ENCODE data around the gene KDM4C. TPM values are rescaled to one million over a fixed set of nuclear protein-coding genes. Genes with fewer than 3 reads are reported as not detected.

The KDM4C gene
- total RNA-seq, 1 donor from 2014 or later: 26.6 TPM

DNA sequence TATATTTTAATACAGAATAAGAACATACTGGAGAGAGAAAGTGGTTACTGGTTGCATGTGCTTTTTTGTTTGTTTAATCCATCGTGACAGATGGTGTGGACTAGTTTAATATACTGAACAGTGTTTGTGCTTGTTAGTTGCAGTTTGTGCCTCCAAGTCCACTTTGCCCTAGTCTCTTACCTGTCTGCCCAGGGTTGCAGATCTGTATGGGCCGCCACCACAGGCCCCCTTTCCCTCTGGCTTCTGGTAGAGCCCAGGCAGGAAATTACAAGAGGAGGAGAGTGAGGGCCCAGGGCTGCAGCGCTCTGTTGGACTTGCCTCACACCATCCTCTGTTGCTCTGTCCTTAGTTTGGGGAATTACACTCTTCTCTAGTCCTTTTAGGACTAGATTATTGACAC lies 166.4 kb downstream of the KDM4C start:
- no peaks in the 10 kb centered on the region for H3K27me3 Mint-ChIP-seq
- no peak for DNase-seq (ENCODE audit: low spot score, unreplicated experiment)
- TF ChIP-seq, protein P1, sequence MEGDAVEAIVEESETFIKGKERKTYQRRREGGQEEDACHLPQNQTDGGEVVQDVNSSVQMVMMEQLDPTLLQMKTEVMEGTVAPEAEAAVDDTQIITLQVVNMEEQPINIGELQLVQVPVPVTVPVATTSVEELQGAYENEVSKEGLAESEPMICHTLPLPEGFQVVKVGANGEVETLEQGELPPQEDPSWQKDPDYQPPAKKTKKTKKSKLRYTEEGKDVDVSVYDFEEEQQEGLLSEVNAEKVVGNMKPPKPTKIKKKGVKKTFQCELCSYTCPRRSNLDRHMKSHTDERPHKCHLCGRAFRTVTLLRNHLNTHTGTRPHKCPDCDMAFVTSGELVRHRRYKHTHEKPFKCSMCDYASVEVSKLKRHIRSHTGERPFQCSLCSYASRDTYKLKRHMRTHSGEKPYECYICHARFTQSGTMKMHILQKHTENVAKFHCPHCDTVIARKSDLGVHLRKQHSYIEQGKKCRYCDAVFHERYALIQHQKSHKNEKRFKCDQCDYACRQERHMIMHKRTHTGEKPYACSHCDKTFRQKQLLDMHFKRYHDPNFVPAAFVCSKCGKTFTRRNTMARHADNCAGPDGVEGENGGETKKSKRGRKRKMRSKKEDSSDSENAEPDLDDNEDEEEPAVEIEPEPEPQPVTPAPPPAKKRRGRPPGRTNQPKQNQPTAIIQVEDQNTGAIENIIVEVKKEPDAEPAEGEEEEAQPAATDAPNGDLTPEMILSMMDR (IDR thresholded peaks at IDR 0.05; ENCODE audit: unreplicated experiment): no peak
- H3K27ac Mint-ChIP-seq: peak overlapping the region; percentile 30
- H3K9me3 Mint-ChIP-seq (ENCODE audit: low read depth): peaks cover 6% of the 10 kb centered on the region
- peaks cover 7% of the 10 kb centered on the region for H3K36me3 Mint-ChIP-seq (ENCODE audit: insufficient read depth)
- no peak overlapping the region for H3K4me3 Mint-ChIP-seq (ENCODE audit: low read depth)
- H3K4me1 Mint-ChIP-seq (ENCODE audit: low read depth): peaks cover 31% of the 10 kb centered on the region

DNA sequence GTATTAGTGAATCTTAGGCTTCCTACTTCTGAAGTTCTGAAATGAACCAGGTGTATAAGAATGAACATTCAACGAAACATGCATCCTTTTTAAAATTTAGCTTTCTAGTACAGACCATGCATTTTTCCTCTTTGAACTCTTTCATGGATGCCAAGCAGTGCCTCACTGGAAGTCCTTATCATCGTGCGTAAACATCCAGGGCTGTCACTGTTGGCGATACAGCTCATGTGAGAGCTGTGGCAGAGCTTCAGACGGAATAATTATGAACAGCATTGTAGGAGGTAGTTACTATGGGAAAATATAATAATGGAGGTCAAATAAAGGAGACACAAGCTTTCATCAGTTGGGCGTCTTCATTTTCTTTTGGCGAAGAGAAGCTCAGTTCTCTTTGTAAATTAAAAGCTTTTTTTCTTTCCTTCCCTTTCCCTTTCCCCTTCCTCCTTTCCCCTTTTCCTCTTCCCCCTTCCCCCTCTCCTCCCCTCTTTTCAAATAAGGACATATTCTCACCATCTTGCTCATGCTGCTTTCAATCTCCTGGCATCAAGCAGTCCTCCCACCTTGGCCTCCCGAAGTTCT lies 167.3 kb downstream of the KDM4C start:
- Mint-ChIP-seq H3K4me3 (ENCODE audit: low read depth) (no peak overlapping the region), H3K36me3 (ENCODE audit: insufficient read depth) (peaks cover 3% of the 10 kb centered on the region), H3K4me1 (ENCODE audit: low read depth) (peaks cover 33% of the 10 kb centered on the region), H3K27ac (peak overlapping the region; percentile 61), H3K9me3 (ENCODE audit: low read depth) (peaks cover 4% of the 10 kb centered on the region), H3K27me3 (no peaks in the 10 kb centered on the region)
- DNase-seq (ENCODE audit: low spot score, unreplicated experiment): no peak
- TF ChIP-seq, protein P1 (IDR thresholded peaks at IDR 0.05; ENCODE audit: unreplicated experiment): no peak

- Mint-ChIP-seq H3K36me3 (ENCODE audit: insufficient read depth) (peaks cover 3% of the 10 kb centered on the region), H3K4me3 (ENCODE audit: low read depth) (no peak overlapping the region), H3K27me3 (no peaks in the 10 kb centered on the region), H3K4me1 (ENCODE audit: low read depth) (peaks cover 33% of the 10 kb centered on the region), H3K27ac (no peak overlapping the region), H3K9me3 (ENCODE audit: low read depth) (peaks cover 4% of the 10 kb centered on the region)
- no peak for DNase-seq (ENCODE audit: low spot score, unreplicated experiment)
- TF ChIP-seq, protein P1 (IDR thresholded peaks at IDR 0.05; ENCODE audit: unreplicated experiment): no peak
These were observed 168.1 kb downstream of the KDM4C start for GRCh38 chr9:6925836-6926235.

- TF ChIP-seq, protein P1 (IDR thresholded peaks at IDR 0.05; ENCODE audit: unreplicated experiment): no peak
- peaks cover 4% of the 10 kb centered on the region for H3K9me3 Mint-ChIP-seq (ENCODE audit: low read depth)
- peaks cover 33% of the 10 kb centered on the region for H3K4me1 Mint-ChIP-seq (ENCODE audit: low read depth)
- peaks cover 3% of the 10 kb centered on the region for H3K36me3 Mint-ChIP-seq (ENCODE audit: insufficient read depth)
- DNase-seq (ENCODE audit: low spot score, unreplicated experiment): no peak
- no peaks in the 10 kb centered on the region for H3K27me3 Mint-ChIP-seq
- H3K4me3 Mint-ChIP-seq (ENCODE audit: low read depth): no peak overlapping the region
- H3K27ac Mint-ChIP-seq: peak overlapping the region; percentile 3
These were observed 168.7 kb downstream of the KDM4C start for GRCh38 chr9:6926436-6926835.

GRCh38 chr9:6927838-6928237 lies 170.1 kb downstream of the KDM4C start:
- no peak for DNase-seq (ENCODE audit: low spot score, unreplicated experiment)
- Mint-ChIP-seq H3K4me1 (ENCODE audit: low read depth) (peaks cover 40% of the 10 kb centered on the region), H3K27me3 (no peaks in the 10 kb centered on the region), H3K9me3 (ENCODE audit: low read depth) (peaks cover 4% of the 10 kb centered on the region), H3K36me3 (ENCODE audit: insufficient read depth) (no peaks in the 10 kb centered on the region), H3K27ac (no peak overlapping the region), H3K4me3 (ENCODE audit: low read depth) (no peak overlapping the region)
- TF ChIP-seq, protein P1 (IDR thresholded peaks at IDR 0.05; ENCODE audit: unreplicated experiment): no peak
